GM23248 (cell line): Measurements from ENCODE around the gene GTF2IRD1.

Experiments
- EZH2 ChIP-seq: fragments of 200-600 bp; sonication (generic); IDR thresholded peaks from 2 replicates; pipeline ENCODE4 v1.6.1; 2018; ENCODE audit warnings: antibody characterized with exemption, mild to moderate bottlenecking; ENCODE audit not compliant: insufficient read depth, poor library complexity, severe bottlenecking
- EZH2phosphoT487 ChIP-seq: fragments of 200-600 bp; sonication (generic); IDR thresholded peaks from 2 replicates; pipeline ENCODE4 v1.6.1; 2018; ENCODE audit warnings: antibody characterized with exemption, moderate library complexity, mild to moderate bottlenecking, low read depth; ENCODE audit not compliant: insufficient read depth

DNA sequence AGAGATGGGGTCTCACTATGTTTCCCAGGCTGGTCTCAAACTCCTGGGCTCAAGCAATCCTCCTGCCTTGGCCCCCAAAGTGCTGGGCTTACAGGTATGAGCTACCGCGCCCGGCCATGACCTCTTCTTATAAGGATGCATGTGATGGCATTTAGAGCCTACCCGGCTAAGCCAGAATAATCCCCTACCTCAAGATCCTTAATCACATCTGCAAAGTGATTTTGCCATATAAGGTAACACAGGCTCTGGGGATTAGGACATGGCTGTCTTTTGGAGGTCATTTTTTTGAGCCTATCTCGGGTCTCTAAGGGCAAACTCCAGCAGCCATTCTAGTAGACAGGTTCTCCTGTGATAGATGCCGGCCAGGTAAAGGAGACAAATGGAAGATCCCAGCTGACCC, 39.6 kb downstream of the GTF2IRD1 start:
- TF ChIP-seq EZH2 (no peak), EZH2phosphoT487 (no peak)
